K562 (cell line): ENCODE measurements around the gene INS. TPM values are rescaled to one million over a fixed set of nuclear protein-coding genes. Genes with fewer than 3 reads are reported as not detected.

Source experiments
- ATAC-seq: fragments of 200-7000 bp; cut with Tn5 transposase; 3 replicates; pipeline ENCODE4 v1.9.1; 2020; ENCODE audit warnings: moderate library complexity
- BruUV-seq: library from RNA; stranded (reverse); fragments of 400-500 nt; replicated peaks from 2 replicates; lab custom pipeline; 2021; lab: Mats Ljungman, UMichigan
- CTCF ChIA-PET: fragments of 300-600 bp; formaldehyde crosslinking; extraction: SDS; loops from one replicate; lab custom pipeline; 2021; ENCODE audit warnings: low intra/inter-chr PET ratio; lab: Yijun Ruan, JAX
- POLR2A ChIA-PET: fragments of 300-600, 350-650 bp; sonication (Branson Sonifier 250); formaldehyde crosslinking; extraction: SDS; loops from one replicate; lab custom pipeline; 2021; ENCODE audit warnings: antibody characterized with exemption, inconsistent platforms; lab: Yijun Ruan, JAX
- DNase-seq, 4 experiments: peaks; one replicate each; pipeline versions ENCODE4 v3.0.0 to v3.0.0-alpha.2; 2011 to 2018; ENCODE audit warnings: low spot score in 3 of 4, mixed read lengths in 3 of 4; ENCODE audit errors: extremely low read depth in 1 of 4
- FAIRE-seq: peaks from 2 replicates; lab custom pipeline; 2011; peaks lifted over from hg19 to GRCh38; lab: Jason Lieb, UNC
- H2AFZ ChIP-seq: 2 replicates; pipeline ENCODE4 v1.6.0; 2011; ENCODE audit warnings: low read depth, low read length, control low read depth, inconsistent platforms
- H3K27ac ChIP-seq: fragments of 200-600 bp; 3 replicates; pipeline ENCODE4 v1.8.0; 2011; ENCODE audit warnings: low read depth, mild to moderate bottlenecking, control low read depth, inconsistent platforms, low read length, moderate library complexity, mixed read lengths; ENCODE audit errors: extremely low read depth
- H3K27me3 ChIP-seq, 2 experiments: fragments of 300-600 bp in 1 of 2; 2 replicates in 1 of 2; 3 replicates in 1 of 2; pipeline versions ENCODE4 v1.6.0 to v1.8.0; 2011; ENCODE audit warnings: inconsistent platforms in 2 of 2, low read length in 2 of 2, mild to moderate bottlenecking in 1 of 2, mixed read lengths in 1 of 2, moderate library complexity in 1 of 2; ENCODE audit not compliant: control insufficient read depth in 2 of 2, insufficient read depth in 2 of 2
- H3K36me3 ChIP-seq: fragments of 300-600 bp; 3 replicates; pipeline ENCODE4 v1.8.0; 2011; ENCODE audit warnings: mild to moderate bottlenecking, low read length, inconsistent platforms; ENCODE audit not compliant: control insufficient read depth, insufficient read depth
- H3K4me1 ChIP-seq, 2 experiments: fragments of 200-600 bp in 1 of 2; replicated peaks in 1 of 2; 2 replicates in 1 of 2; 3 replicates in 1 of 2; pipeline versions ENCODE4 v1.5.1 to v1.8.0; 2011; ENCODE audit warnings: inconsistent platforms in 2 of 2, low read length in 2 of 2, mild to moderate bottlenecking in 1 of 2, mixed read lengths in 1 of 2, moderate library complexity in 1 of 2; ENCODE audit not compliant: control insufficient read depth in 2 of 2, insufficient read depth in 2 of 2
- H3K4me2 ChIP-seq: 2 replicates; pipeline ENCODE4 v1.6.1; 2011; ENCODE audit warnings: low read length, control low read depth, inconsistent platforms, mixed read lengths; ENCODE audit not compliant: insufficient read depth
- H3K4me3 ChIP-seq: fragments of 200-600 bp; sonication (generic), shearing (Covaris generic); 2 replicates; pipeline ENCODE4 v1.5.1; 2016; ENCODE audit warnings: control low read depth, inconsistent platforms
- H3K79me2 ChIP-seq: fragments of 200-600 bp; 3 replicates; pipeline ENCODE4 v1.8.0; 2011; ENCODE audit warnings: low read length, inconsistent platforms; ENCODE audit not compliant: control insufficient read depth, insufficient read depth
- H3K9ac ChIP-seq, 2 experiments: 2 replicates each; pipeline versions ENCODE4 v1.6.0 to v1.6.1; 2011; ENCODE audit warnings: low read depth in 2 of 2, low read length in 2 of 2, control low read depth in 1 of 2, inconsistent platforms in 1 of 2, mild to moderate bottlenecking in 1 of 2, mixed read lengths in 1 of 2; ENCODE audit not compliant: insufficient read depth in 1 of 2
- H3K9me1 ChIP-seq: one replicate; pipeline ENCODE4 v1.6.0; 2011; ENCODE audit warnings: inconsistent platforms, mild to moderate bottlenecking, low read length, moderate library complexity; ENCODE audit not compliant: control insufficient read depth, insufficient read depth
- H3K9me3 ChIP-seq: replicated peaks from 2 replicates; pipeline ENCODE4 v1.5.1; 2011; ENCODE audit warnings: low read depth, low read length, inconsistent platforms; ENCODE audit not compliant: control insufficient read depth, insufficient read depth
- H4K20me1 ChIP-seq: replicated peaks from 2 replicates; pipeline ENCODE4 v1.6.1; 2011; ENCODE audit warnings: low read length, inconsistent platforms, mixed read lengths; ENCODE audit not compliant: control insufficient read depth, insufficient read depth
- NUFIP1 ChIP-seq: fragments of 450-650 bp; IDR thresholded peaks from 2 replicates; pipeline ENCODE4 v1.6.1; 2018; ENCODE audit not compliant: partially characterized antibody
- RUNX1 ChIP-seq: sonication (generic); IDR thresholded peaks from 2 replicates; pipeline ENCODE4 v1.6.1; 2016; ENCODE audit warnings: antibody characterized with exemption, low read depth
- SMARCB1 ChIP-seq: IDR thresholded peaks from 2 replicates; pipeline ENCODE4 v1.6.1; 2011; ENCODE audit warnings: improper control_type of control experiment, low read depth; ENCODE audit not compliant: insufficient read length
- ZNF707 ChIP-seq: fragments of 250-450 bp; sonication (Bioruptor Pico); conservative IDR thresholded peaks from 2 replicates; pipeline ENCODE4 v1.8.0; 2022; ENCODE audit warnings: inconsistent platforms, mild to moderate bottlenecking, moderate library complexity
- WGBS: fragments of 100-300 bp; shearing (Covaris generic); methylation state at CpG from one replicate; pipeline ENCODE4 v1.1.6; 2016; ENCODE audit warnings: low coverage, mixed read lengths; ENCODE audit not compliant: insufficient coverage; ENCODE audit errors: missing lambda C conversion rate; 5-methylcytosine and 5-hydroxymethylcytosine counted together
- in situ Hi-C: fragments of 300-500 bp; cut with MboI; formaldehyde crosslinking; loops from 4 replicates; pipeline ENCODE4 v1.15.0; 2018; ENCODE audit warnings: inconsistent platforms, mixed read lengths
- intact Hi-C: fragments of 100-400 bp; cut with micrococcal nuclease; formaldehyde crosslinking; loops from 2 replicates; pipeline ENCODE4 v1.14.2; 2022
- polyA plus RNA-seq, 8 experiments: library from polyadenylated mRNA; depleted of rRNA in 4 of 8; stranded (reverse) in 5 of 8; unstranded in 3 of 8; fragments of >200 nt; fragmentation: Nextera tagmentation in 2 of 8; fragmentation: Illumina TruSeq in 1 of 8; extraction: Ambion mirVana in 2 of 8; extraction: Trizol in 1 of 8; gene quantifications; 2 replicates each; pipeline versions ENCODE4 v1.2.1 to v1.2.3, GENCODE V29; 2011 to 2014; ENCODE audit warnings: inconsistent platforms in 1 of 8, missing spikeins in 1 of 8
- total RNA-seq, 7 experiments: library from RNA; depleted of rRNA in 6 of 7; stranded (reverse); fragments of >200 nt in 6 of 7; fragmentation: Illumina TruSeq in 2 of 7; extraction: Trizol in 2 of 7; gene quantifications; 2 replicates each; pipeline versions ENCODE4 v1.2.1 to v1.2.3, GENCODE V29; 2011 to 2021; ENCODE audit warnings: low replicate concordance in 1 of 7
- TF ChIP-seq, protein P1 (sequence below): sonication (generic); formaldehyde crosslinking; IDR thresholded peaks from 2 replicates; pipeline ENCODE4 v1.5.0; 2020; ENCODE audit warnings: missing genetic modification reagents
- TF ChIP-seq, protein P2 (sequence below): fragments of 450-650 bp; formaldehyde crosslinking; IDR thresholded peaks from 2 replicates; pipeline ENCODE4 v1.4.0; 2020; ENCODE audit warnings: mild to moderate bottlenecking, mixed read lengths
- TF ChIP-seq, protein P3 (sequence below): sonication (generic); formaldehyde crosslinking; IDR thresholded peaks from 2 replicates; pipeline ENCODE4 v1.9.0; 2022; ENCODE audit warnings: mild to moderate bottlenecking, missing genetic modification reagents

The INS gene
- total and polyA plus RNA-seq, 9 of the 15 experiments (the other 6 are each of a cell fraction or from before 2014, with no cell fraction given), result not detected

DNA sequence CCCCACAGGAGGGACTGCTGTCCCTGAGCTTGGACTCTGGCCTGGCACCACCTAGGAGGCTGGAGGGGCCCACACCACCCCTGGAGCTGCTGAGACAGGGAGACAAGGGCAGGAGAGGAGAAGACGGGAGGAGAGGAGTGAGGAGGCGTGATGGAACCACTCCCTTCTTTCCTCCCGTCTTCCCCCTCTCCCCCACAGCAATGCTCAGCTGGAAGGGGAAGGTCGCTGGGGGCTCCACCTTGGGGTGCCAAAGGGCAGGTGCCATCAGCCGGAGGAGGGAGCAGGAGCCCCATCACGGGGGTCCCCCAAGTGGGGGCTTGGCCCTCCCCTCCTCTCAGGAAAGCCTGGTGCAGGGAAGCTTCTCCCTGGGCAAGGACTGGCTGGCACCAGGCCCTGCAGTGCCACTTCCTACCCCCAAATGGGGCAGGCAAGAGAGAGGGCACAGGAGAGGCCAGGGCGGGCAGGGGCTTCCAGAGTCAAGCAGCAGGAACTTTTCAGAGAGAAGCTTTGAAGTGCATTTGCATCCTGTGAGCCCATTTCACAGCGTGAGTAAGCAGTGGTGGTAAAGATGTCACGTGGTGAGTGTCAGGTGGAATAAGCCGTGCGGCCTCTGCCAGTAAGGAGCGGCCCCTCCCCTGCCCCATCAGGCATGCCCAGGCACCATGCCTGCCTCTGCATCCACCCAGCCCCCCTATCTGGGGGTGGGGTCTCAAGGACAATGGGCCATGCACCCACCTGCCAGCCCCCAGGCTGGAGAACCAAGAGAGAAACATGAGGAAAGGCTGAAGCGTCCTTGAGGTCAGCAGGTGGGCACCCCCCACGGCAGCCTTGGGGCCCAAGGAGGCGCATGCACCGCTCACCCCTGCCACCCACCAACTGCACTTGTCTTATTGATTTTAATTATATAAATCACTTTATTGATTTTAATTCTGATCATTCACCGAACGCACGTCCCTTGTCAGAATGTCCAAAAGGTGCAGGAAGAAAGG lies 26.7 kb downstream of the INS start:
- peaks cover 0 to 30% of the 10 kb centered on the region in 2 experiments; a peak in 2 of 5 replicates for H3K4me1 ChIP-seq
- peaks cover 11 to 56% of the 10 kb centered on the region in 2 experiments; a peak in 3 of 5 replicates for H3K27me3 ChIP-seq
- no TSS peak for BruUV-seq
- H3K4me3 ChIP-seq, result no peak overlapping the region
- DNase-seq (no peak), ATAC-seq (no peak), FAIRE-seq (no peak)
- H4K20me1 ChIP-seq, result no peaks in the 10 kb centered on the region
- WGBS, result 7% methylated on average over 13 of the region's 19 CpGs
- H2AFZ ChIP-seq, result no peak overlapping the region
- CTCF ChIA-PET, result no interaction called here
- no peak overlapping the region for H3K4me2 ChIP-seq
- no peaks in the 10 kb centered on the region for H3K36me3 ChIP-seq
- H3K79me2 ChIP-seq, result no peaks in the 10 kb centered on the region
- in situ Hi-C loops (no loop called here), intact Hi-C loops (no loop called here)
- TF ChIP-seq, protein P1, sequence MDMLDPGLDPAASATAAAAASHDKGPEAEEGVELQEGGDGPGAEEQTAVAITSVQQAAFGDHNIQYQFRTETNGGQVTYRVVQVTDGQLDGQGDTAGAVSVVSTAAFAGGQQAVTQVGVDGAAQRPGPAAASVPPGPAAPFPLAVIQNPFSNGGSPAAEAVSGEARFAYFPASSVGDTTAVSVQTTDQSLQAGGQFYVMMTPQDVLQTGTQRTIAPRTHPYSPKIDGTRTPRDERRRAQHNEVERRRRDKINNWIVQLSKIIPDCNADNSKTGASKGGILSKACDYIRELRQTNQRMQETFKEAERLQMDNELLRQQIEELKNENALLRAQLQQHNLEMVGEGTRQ (CRISPR knock-in tag), result peak; percentile 29; the same call in 1 of the 2 replicates
- TF ChIP-seq RUNX1 (no peak), SMARCB1 (no peak), ZNF707 (CRISPR knock-in tag) (no peak), NUFIP1 (no peak)
- TF ChIP-seq, protein P2, sequence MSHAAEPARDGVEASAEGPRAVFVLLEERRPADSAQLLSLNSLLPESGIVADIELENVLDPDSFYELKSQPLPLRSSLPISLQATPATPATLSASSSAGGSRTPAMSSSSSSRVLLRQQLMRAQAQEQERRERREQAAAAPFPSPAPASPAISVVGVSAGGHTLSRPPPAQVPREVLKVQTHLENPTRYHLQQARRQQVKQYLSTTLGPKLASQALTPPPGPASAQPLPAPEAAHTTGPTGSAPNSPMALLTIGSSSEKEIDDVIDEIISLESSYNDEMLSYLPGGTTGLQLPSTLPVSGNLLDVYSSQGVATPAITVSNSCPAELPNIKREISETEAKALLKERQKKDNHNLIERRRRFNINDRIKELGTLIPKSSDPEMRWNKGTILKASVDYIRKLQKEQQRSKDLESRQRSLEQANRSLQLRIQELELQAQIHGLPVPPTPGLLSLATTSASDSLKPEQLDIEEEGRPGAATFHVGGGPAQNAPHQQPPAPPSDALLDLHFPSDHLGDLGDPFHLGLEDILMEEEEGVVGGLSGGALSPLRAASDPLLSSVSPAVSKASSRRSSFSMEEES, result peak; percentile 45
- TF ChIP-seq, protein P3, sequence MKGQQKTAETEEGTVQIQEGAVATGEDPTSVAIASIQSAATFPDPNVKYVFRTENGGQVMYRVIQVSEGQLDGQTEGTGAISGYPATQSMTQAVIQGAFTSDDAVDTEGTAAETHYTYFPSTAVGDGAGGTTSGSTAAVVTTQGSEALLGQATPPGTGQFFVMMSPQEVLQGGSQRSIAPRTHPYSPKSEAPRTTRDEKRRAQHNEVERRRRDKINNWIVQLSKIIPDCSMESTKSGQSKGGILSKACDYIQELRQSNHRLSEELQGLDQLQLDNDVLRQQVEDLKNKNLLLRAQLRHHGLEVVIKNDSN (CRISPR knock-in tag), result peak; percentile 32
- TF ChIP-seq, all 486 proteins: peak for 3
- Histone ChIP-seq H3K9ac (no peak overlapping the region), H3K9me3 (0 out of 2 replicates have a peak, but pooled peaks cover 3% of the 10 kb centered on the region), H3K27ac (no peak overlapping the region), H3K9me1 (no peaks in the 10 kb centered on the region)
- POLR2A ChIA-PET, result interaction anchor here (1.1 kb wide), 1 partner anchor 10 kb away, joined by 3 read pairs; no protein-coding TSS in a partner anchor
